Measurements from ENCODE around the gene SRP68. TPM values are rescaled to one million over a fixed set of nuclear protein-coding genes. Genes with fewer than 3 reads are reported as not detected.

SRP68 gene
- total and polyA plus RNA-seq, 9 of the 15 experiments (the other 6 are each of a cell fraction or from before 2014, with no cell fraction given), result 29.4 to 92.6 (median 36.2) TPM

GRCh38 chr17:76018340-76018680 is 54.0 kb downstream of the SRP68 start (continued):
- no peak for TF ChIP-seq HMBOX1 (IDR thresholded peaks at IDR 0.05)
- no peak for TF ChIP-seq ZNF408 (CRISPR knock-in tag; IDR thresholded peaks at IDR 0.05; ENCODE audit: low read depth)
- no peak for TF ChIP-seq THAP7 (CRISPR knock-in tag; IDR thresholded peaks at IDR 0.05)
- TF ChIP-seq ARID1B (IDR thresholded peaks at IDR 0.05), result no peak
- no peak for TF ChIP-seq ZNF407 (IDR thresholded peaks at IDR 0.05; ENCODE audit: low read depth)
- TF ChIP-seq DNMT1 (IDR thresholded peaks at IDR 0.05), result no peak
- TF ChIP-seq ZNF318 (IDR thresholded peaks at IDR 0.05; ENCODE audit: borderline replicate concordance in 1 of 2, low read depth in 1 of 2), result no peak
- TF ChIP-seq PHF20 (IDR thresholded peaks at IDR 0.05; ENCODE audit: partially characterized antibody), result no peak
- TF ChIP-seq SIN3A (IDR thresholded peaks at IDR 0.05; ENCODE audit: borderline replicate concordance in 2 of 2, control insufficient read depth in 1 of 2, low read depth in 2 of 2, low read length in 2 of 2), result no peak
